Myocyte (in vitro differentiated cells): Measurements from ENCODE around the gene PFKP. TPM values are rescaled to one million over a fixed set of nuclear protein-coding genes. Genes with fewer than 3 reads are reported as not detected.
"Not testable (repeated sequence)": the region's sequence is repeated elsewhere in the genome, so short reads cannot be mapped to it uniquely, and the experiment has no call there.

Experiments
- DNase-seq: peaks from one replicate; pipeline ENCODE4 v3.0.0-alpha.2; 2012; ENCODE audit warnings: low read depth
- total RNA-seq: library from RNA; depleted of rRNA; stranded (reverse); fragments of >200 nt; gene quantifications from 2 replicates; pipeline ENCODE4 v1.2.3, GENCODE V29; 2014

Gene PFKP
- total RNA-seq, 1 donor from 2014 or later, result 26.2 TPM

- no peak for DNase-seq
Measured at GRCh38 chr10:3046981-3047547, 20.3 kb upstream of the PFKP start.

- DNase-seq, result no peak
Measured at GRCh38 chr10:3047596-3047995, 19.8 kb upstream of the PFKP start.

GRCh38 chr10:3048119-3049019 lies 19.0 kb upstream of the PFKP start:
- no peak for DNase-seq

- no peak for DNase-seq
Measured at GRCh38 chr10:3051692-3052091, 15.7 kb upstream of the PFKP start.

GRCh38 chr10:3053155-3053554 lies 14.2 kb upstream of the PFKP start:
- no peak for DNase-seq

- peak; percentile 28 for DNase-seq
Measured at GRCh38 chr10:3054183-3054850, 13.0 kb upstream of the PFKP start.

GRCh38 chr10:3054851-3055199 lies 12.5 kb upstream of the PFKP start:
- DNase-seq, result no peak

- DNase-seq, result no peak
Measured at GRCh38 chr10:3056280-3057037, 10.9 kb upstream of the PFKP start.

- DNase-seq, result no peak
Measured at GRCh38 chr10:3057946-3058345, 9.4 kb upstream of the PFKP start.

- no peak for DNase-seq
Measured at GRCh38 chr10:3059974-3060373, 7.4 kb upstream of the PFKP start.

GRCh38 chr10:3060481-3060889 lies 6.9 kb upstream of the PFKP start:
- no peak for DNase-seq

GRCh38 chr10:3061323-3061898 lies 5.9 kb upstream of the PFKP start:
- DNase-seq, result not testable (repeated sequence)

- DNase-seq, result no peak
Measured at GRCh38 chr10:3062502-3063186, 4.7 kb upstream of the PFKP start.

- peak; percentile 75 for DNase-seq
Measured at GRCh38 chr10:3064423-3064822, 2.9 kb upstream of the PFKP start.

GRCh38 chr10:3065622-3066021 lies 1.7 kb upstream of the PFKP start:
- no peak for DNase-seq

GRCh38 chr10:3066317-3067117 lies 831 bp upstream of the PFKP start:
- no peak for DNase-seq

GRCh38 chr10:3067859-3068179 lies 471 bp downstream of the PFKP start:
- DNase-seq, result no peak

GRCh38 chr10:3068201-3068967 lies 1.0 kb downstream of the PFKP start:
- peak; percentile 72 for DNase-seq
